ENCODE results near the gene BCL2A1. TPM values are rescaled to one million over a fixed set of nuclear protein-coding genes. Genes with fewer than 3 reads are reported as not detected.

The BCL2A1 gene
- total RNA-seq, 1 experiment from 2014 or later: 0.44 TPM

DNA sequence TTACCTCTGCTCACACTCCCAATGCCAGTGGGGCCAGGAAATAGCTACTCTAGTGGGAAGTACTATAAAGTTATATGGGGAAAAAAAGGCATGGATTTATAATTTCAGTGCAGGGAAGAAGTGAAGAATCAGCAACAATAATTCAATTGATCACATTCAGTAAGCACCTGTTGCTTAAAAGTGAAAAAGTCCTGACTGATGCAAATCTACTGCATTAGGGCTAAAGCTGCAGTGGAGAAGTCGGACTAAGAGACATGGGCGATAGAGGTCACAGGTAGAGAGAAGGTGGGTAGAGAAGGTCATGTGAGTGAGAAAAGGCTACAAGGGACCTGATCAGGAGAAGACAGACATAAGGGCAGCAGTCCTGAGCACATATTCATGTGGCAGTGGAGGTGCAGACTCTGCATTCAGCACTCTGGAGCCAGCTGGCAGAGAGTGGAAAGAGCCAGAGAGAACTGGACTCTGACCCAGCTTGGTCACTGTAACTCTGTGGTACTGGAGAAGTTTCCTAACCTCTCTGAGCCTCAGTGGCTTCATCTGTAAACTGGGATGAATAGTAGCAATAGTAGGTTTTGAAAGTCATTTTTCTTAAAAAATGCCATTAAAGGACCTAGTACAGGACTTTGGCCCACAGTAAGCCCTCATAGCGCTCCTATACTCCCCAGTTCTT, 17.6 kb upstream of the BCL2A1 start:
- Histone ChIP-seq H3K27me3 (ENCODE audit: insufficient read depth, low read length) (peaks cover 4% of the 10 kb centered on the region; the same call in 1 of the 2 replicates), H3K4me1 (ENCODE audit: control insufficient read depth in 1 of 2, insufficient read depth in 2 of 2, low read length in 2 of 2) (0 out of 4 replicates have a peak, but pooled peaks cover 0 to 2% of the 10 kb centered on the region in 2 experiments), H4K20me1 (ENCODE audit: insufficient read depth) (no peaks in the 10 kb centered on the region), H3K9me3 (ENCODE audit: control insufficient read depth in 1 of 2, insufficient read depth in 1 of 2, low read depth in 1 of 2, low read length in 2 of 2) (no peaks in the 10 kb centered on the region), H3K36me3 (ENCODE audit: control insufficient read depth in 1 of 2, insufficient read depth in 2 of 2, low read length in 2 of 2) (no peaks in the 10 kb centered on the region), H3K9ac (ENCODE audit: low read length) (no peak overlapping the region), H3K79me2 (ENCODE audit: insufficient read depth, low read length) (no peaks in the 10 kb centered on the region), H3K4me2 (ENCODE audit: low read length) (no peak overlapping the region), H3K9me2 (ENCODE audit: insufficient read depth) (no peaks in the 10 kb centered on the region), H2AFZ (ENCODE audit: low read depth, low read length, poor library complexity, severe bottlenecking) (no peak overlapping the region), H3K27ac (ENCODE audit: low read depth, low read length) (no peak overlapping the region), H3K4me3 (replicated peaks in 1 of 2; ENCODE audit: low read depth in 1 of 2, low read length in 2 of 2) (no peak overlapping the region)
- TF ChIP-seq, protein P1, sequence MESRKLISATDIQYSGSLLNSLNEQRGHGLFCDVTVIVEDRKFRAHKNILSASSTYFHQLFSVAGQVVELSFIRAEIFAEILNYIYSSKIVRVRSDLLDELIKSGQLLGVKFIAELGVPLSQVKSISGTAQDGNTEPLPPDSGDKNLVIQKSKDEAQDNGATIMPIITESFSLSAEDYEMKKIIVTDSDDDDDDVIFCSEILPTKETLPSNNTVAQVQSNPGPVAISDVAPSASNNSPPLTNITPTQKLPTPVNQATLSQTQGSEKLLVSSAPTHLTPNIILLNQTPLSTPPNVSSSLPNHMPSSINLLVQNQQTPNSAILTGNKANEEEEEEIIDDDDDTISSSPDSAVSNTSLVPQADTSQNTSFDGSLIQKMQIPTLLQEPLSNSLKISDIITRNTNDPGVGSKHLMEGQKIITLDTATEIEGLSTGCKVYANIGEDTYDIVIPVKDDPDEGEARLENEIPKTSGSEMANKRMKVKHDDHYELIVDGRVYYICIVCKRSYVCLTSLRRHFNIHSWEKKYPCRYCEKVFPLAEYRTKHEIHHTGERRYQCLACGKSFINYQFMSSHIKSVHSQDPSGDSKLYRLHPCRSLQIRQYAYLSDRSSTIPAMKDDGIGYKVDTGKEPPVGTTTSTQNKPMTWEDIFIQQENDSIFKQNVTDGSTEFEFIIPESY (IDR thresholded peaks at IDR 0.05; ENCODE audit: extremely low read depth, insufficient replicate concordance, low read length): no peak
- TF ChIP-seq FOSL1 (IDR thresholded peaks at IDR 0.05; ENCODE audit: low read depth) (no peak), EGR1 (IDR thresholded peaks at IDR 0.05; ENCODE audit: low read depth) (no peak), ELF1 (IDR thresholded peaks at IDR 0.05; ENCODE audit: borderline replicate concordance, low read depth) (no peak), RAD21 (IDR thresholded peaks at IDR 0.05; ENCODE audit: low read depth) (no peak), YY1 (IDR thresholded peaks at IDR 0.05; ENCODE audit: extremely low read depth, insufficient replicate concordance, low read depth, low read length) (no peak), SP1 (IDR thresholded peaks at IDR 0.05; ENCODE audit: low read depth) (no peak), CEBPB (IDR thresholded peaks at IDR 0.05; ENCODE audit: low read depth) (no peak), ZFX (IDR thresholded peaks at IDR 0.05) (no peak), ZNF274 (IDR thresholded peaks at IDR 0.05; ENCODE audit: low read depth, low read length) (no peak), POLR2A (IDR thresholded peaks at IDR 0.05; ENCODE audit: borderline replicate concordance, extremely low read depth, insufficient read depth, insufficient read length) (no peak), EZH2phosphoT487 (IDR thresholded peaks at IDR 0.05; ENCODE audit: borderline replicate concordance) (no peak)
- TF ChIP-seq, protein P2, sequence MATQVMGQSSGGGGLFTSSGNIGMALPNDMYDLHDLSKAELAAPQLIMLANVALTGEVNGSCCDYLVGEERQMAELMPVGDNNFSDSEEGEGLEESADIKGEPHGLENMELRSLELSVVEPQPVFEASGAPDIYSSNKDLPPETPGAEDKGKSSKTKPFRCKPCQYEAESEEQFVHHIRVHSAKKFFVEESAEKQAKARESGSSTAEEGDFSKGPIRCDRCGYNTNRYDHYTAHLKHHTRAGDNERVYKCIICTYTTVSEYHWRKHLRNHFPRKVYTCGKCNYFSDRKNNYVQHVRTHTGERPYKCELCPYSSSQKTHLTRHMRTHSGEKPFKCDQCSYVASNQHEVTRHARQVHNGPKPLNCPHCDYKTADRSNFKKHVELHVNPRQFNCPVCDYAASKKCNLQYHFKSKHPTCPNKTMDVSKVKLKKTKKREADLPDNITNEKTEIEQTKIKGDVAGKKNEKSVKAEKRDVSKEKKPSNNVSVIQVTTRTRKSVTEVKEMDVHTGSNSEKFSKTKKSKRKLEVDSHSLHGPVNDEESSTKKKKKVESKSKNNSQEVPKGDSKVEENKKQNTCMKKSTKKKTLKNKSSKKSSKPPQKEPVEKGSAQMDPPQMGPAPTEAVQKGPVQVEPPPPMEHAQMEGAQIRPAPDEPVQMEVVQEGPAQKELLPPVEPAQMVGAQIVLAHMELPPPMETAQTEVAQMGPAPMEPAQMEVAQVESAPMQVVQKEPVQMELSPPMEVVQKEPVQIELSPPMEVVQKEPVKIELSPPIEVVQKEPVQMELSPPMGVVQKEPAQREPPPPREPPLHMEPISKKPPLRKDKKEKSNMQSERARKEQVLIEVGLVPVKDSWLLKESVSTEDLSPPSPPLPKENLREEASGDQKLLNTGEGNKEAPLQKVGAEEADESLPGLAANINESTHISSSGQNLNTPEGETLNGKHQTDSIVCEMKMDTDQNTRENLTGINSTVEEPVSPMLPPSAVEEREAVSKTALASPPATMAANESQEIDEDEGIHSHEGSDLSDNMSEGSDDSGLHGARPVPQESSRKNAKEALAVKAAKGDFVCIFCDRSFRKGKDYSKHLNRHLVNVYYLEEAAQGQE (IDR thresholded peaks at IDR 0.05; ENCODE audit: low read depth): no peak
- TF ChIP-seq, protein P3, sequence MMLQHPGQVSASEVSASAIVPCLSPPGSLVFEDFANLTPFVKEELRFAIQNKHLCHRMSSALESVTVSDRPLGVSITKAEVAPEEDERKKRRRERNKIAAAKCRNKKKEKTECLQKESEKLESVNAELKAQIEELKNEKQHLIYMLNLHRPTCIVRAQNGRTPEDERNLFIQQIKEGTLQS (IDR thresholded peaks at IDR 0.05): no peak
- no TSS peak for BruUV-seq (replicated peaks)
- no peak for ATAC-seq
- CTCF ChIA-PET: no interaction called here
- intact Hi-C loops (cut with micrococcal nuclease): no loop called here
- DNase-seq (ENCODE audit: low read depth, low spot score): no peak
- POLR2A ChIA-PET: no interaction called here
- RAD21 ChIA-PET (ENCODE audit: low non-redundant PET in 1 of 2, low total read pairs in 2 of 2, uncharacterized antibody in 2 of 2, unreplicated experiment in 2 of 2): no interaction called here
